Endothelial cell of umbilical vein (primary cell): ENCODE data around the gene PNPLA1. TPM values are rescaled to one million over a fixed set of nuclear protein-coding genes. Genes with fewer than 3 reads are reported as not detected.

Source experiments
- BruUV-seq: library from RNA; stranded (reverse); fragments of 400-500 nt; replicated peaks from 2 replicates; lab custom pipeline; 2021; lab: Mats Ljungman, UMichigan
- CTCF ChIA-PET: fragments of 300-600, 350-600 bp; sonication (Branson Sonifier 250); formaldehyde crosslinking; loops from one replicate; lab custom pipeline; 2021; ENCODE audit warnings: antibody characterized with exemption, inconsistent platforms; lab: Charles Lee
- POLR2A ChIA-PET: fragments of 300-600, 350-600 bp; sonication (Branson Sonifier 250); formaldehyde crosslinking; loops from one replicate; lab custom pipeline; 2021; ENCODE audit warnings: antibody characterized with exemption, inconsistent platforms; lab: Charles Lee
- DNase-seq: peaks from one replicate; pipeline ENCODE4 v3.0.0-alpha.2; 2011; ENCODE audit warnings: low read depth, low spot score
- FAIRE-seq: peaks from 2 replicates; lab custom pipeline; 2011; peaks lifted over from hg19 to GRCh38; lab: Jason Lieb, UNC
- H2AFZ ChIP-seq: 2 replicates; pipeline ENCODE4 v1.6.0; 2012; ENCODE audit warnings: low read depth, low read length, control low read depth, inconsistent platforms
- H3K27ac ChIP-seq: 2 replicates; pipeline ENCODE4 v1.5.1; 2011; ENCODE audit warnings: low read depth, mild to moderate bottlenecking, control low read depth, low read length, moderate library complexity; ENCODE audit not compliant: insufficient read depth
- H3K27me3 ChIP-seq, 2 experiments: 2 replicates each; pipeline versions ENCODE4 v1.6.0 to v1.6.1; 2011; ENCODE audit warnings: low read length in 2 of 2, mixed read lengths in 1 of 2; ENCODE audit not compliant: control insufficient read depth in 2 of 2, insufficient read depth in 2 of 2
- H3K36me3 ChIP-seq, 2 experiments: 2 replicates in 1 of 2; 3 replicates in 1 of 2; pipeline ENCODE4 v1.5.1; 2011; ENCODE audit warnings: low read length in 2 of 2, mild to moderate bottlenecking in 1 of 2, moderate library complexity in 1 of 2; ENCODE audit not compliant: control insufficient read depth in 2 of 2, insufficient read depth in 2 of 2; ENCODE audit errors: extremely low read depth in 1 of 2
- H3K4me1 ChIP-seq: 3 replicates; pipeline ENCODE4 v1.5.1; 2011; ENCODE audit warnings: mild to moderate bottlenecking, low read length; ENCODE audit not compliant: control insufficient read depth, insufficient read depth; ENCODE audit errors: extremely low read depth
- H3K4me2 ChIP-seq: 2 replicates; pipeline ENCODE4 v1.6.1; 2011; ENCODE audit warnings: low read length, control low read depth, mixed read lengths; ENCODE audit not compliant: insufficient read depth
- H3K4me3 ChIP-seq, 3 experiments: fragments of 200-600 bp in 1 of 3; sonication (generic), shearing (Covaris generic) in 1 of 3; replicated peaks in 1 of 3; 2 replicates each; pipeline ENCODE4 v1.5.1; 2011 to 2016; ENCODE audit warnings: control low read depth in 3 of 3, low read length in 3 of 3, mild to moderate bottlenecking in 2 of 3, inconsistent platforms in 1 of 3, low read depth in 1 of 3, moderate library complexity in 1 of 3; ENCODE audit not compliant: insufficient read depth in 1 of 3
- H3K79me2 ChIP-seq: 2 replicates; pipeline ENCODE4 v1.6.0; 2012; ENCODE audit warnings: low read length, inconsistent platforms; ENCODE audit not compliant: control insufficient read depth, insufficient read depth
- H3K9ac ChIP-seq: replicated peaks from 2 replicates; pipeline ENCODE3; 2011; ENCODE audit warnings: low read length, control low read depth; ENCODE audit not compliant: insufficient read depth; ENCODE audit errors: extremely low read depth
- H3K9me1 ChIP-seq: replicated peaks from 3 replicates; pipeline ENCODE4 v1.6.0; 2011; ENCODE audit warnings: mild to moderate bottlenecking, low read length; ENCODE audit not compliant: control insufficient read depth, insufficient read depth; ENCODE audit errors: extremely low read depth
- H3K9me3 ChIP-seq: replicated peaks from 2 replicates; pipeline ENCODE4 v1.5.1; 2012; ENCODE audit warnings: low read length, inconsistent platforms; ENCODE audit not compliant: control insufficient read depth, insufficient read depth
- H4K20me1 ChIP-seq: replicated peaks from 2 replicates; pipeline ENCODE3; 2011; ENCODE audit warnings: mild to moderate bottlenecking, low read length; ENCODE audit not compliant: control insufficient read depth, insufficient read depth; ENCODE audit errors: extremely low read depth
- CTCF ChIP-seq, 2 donors: IDR thresholded peaks; 1 replicate in 1 of 2; 2 replicates in 1 of 2; pipeline ENCODE4 v1.5.1; 2011; ENCODE audit warnings: low read length in 2 of 2, mild to moderate bottlenecking in 2 of 2, moderate library complexity in 2 of 2, control low read depth in 1 of 2, inconsistent platforms in 1 of 2, low read depth in 1 of 2; ENCODE audit not compliant: insufficient read depth in 1 of 2; ENCODE audit errors: extremely low read depth in 1 of 2
- EZH2 ChIP-seq: IDR thresholded peaks from 2 replicates; pipeline ENCODE4 v1.6.1; 2012; ENCODE audit warnings: borderline replicate concordance, low read depth, mild to moderate bottlenecking, moderate library complexity, low read length, inconsistent platforms; ENCODE audit not compliant: severe bottlenecking
- FOS ChIP-seq: IDR thresholded peaks from 2 replicates; pipeline ENCODE4 v1.6.1; 2011; ENCODE audit warnings: mild to moderate bottlenecking, low read length, moderate library complexity, borderline replicate concordance; ENCODE audit not compliant: insufficient read depth
- GATA2 ChIP-seq: IDR thresholded peaks from 2 replicates; pipeline ENCODE4 v1.7.0; 2011; ENCODE audit warnings: low read depth, mild to moderate bottlenecking, moderate library complexity, mixed read lengths, low read length; ENCODE audit not compliant: insufficient read length, insufficient read depth
- JUN ChIP-seq: IDR thresholded peaks from 2 replicates; pipeline ENCODE4 v1.6.1; 2011; ENCODE audit warnings: borderline replicate concordance, low read depth; ENCODE audit not compliant: insufficient read length, insufficient read depth
- MAX ChIP-seq: IDR thresholded peaks from 2 replicates; pipeline ENCODE4 v1.6.1; 2011; ENCODE audit not compliant: insufficient read depth, insufficient read length
- MYC ChIP-seq: IDR thresholded peaks from one replicate; pipeline ENCODE4 v1.6.1; 2011; ENCODE audit warnings: mild to moderate bottlenecking, low read depth, low read length
- POLR2A ChIP-seq: IDR thresholded peaks from 2 replicates; pipeline ENCODE4 v1.6.1; 2012; ENCODE audit warnings: low read depth, mild to moderate bottlenecking, control low read depth, low read length
- POLR2AphosphoS5 ChIP-seq: IDR thresholded peaks from 2 replicates; pipeline ENCODE4 v1.6.1; 2012; ENCODE audit warnings: low read depth, mild to moderate bottlenecking, control low read depth, low read length, moderate library complexity; ENCODE audit not compliant: insufficient read depth
- dilution Hi-C: fragments of 300-500 bp; cut with MboI; formaldehyde crosslinking; loops from one replicate; pipeline ENCODE4 v1.15.0; 2019; ENCODE audit warnings: low sequenced_read_pairs; ENCODE audit not compliant: extremely low pct_ligation_motif_present
- intact Hi-C: fragments of 100-400 bp; cut with micrococcal nuclease; formaldehyde crosslinking; loops from one replicate; pipeline ENCODE4 v1.10.0; 2022
- polyA plus RNA-seq, 4 experiments: library from polyadenylated mRNA; depleted of rRNA in 3 of 4; stranded (reverse) in 3 of 4; unstranded in 1 of 4; fragments of >200 nt; gene quantifications; 2 replicates each; pipeline versions ENCODE4 v1.2.1 to v1.2.3, GENCODE V29; 2011 to 2012; ENCODE audit warnings: missing spikeins in 1 of 4
- total RNA-seq: library from RNA; stranded (reverse); gene quantifications from 2 replicates; pipeline ENCODE4 v1.2.3, GENCODE V29; 2021

Gene PNPLA1
- total and polyA plus RNA-seq, 2 donors (not counting 3 experiments of a cell fraction or from before 2014, with no cell fraction given): not detected

DNA sequence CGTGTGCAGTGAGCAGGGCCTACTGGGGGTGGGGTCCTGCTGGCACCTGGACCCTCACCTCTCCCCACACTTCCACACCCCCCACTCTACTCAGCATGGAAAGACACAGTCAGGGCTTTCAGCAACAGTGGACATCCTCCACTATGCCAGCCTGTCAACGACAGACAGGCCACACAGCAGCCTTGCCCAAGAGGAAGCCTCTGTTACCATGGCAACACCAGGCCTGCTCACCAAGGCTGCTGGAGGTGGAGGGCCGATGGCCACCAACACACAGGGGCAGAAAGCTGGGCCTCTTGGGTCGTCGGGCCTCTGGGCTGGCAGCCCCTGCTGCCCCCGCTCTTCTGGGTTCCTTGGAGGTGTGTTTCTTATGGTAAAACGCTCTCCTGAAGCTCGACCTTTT lies 53.2 kb downstream of the PNPLA1 start:
- DNase-seq: no peak

More for the DNA sequence above, 53.2 kb downstream of the PNPLA1 start:
- Histone ChIP-seq H3K9ac (no peak overlapping the region), H3K4me3 (no peak overlapping the region), H3K4me1 (no peaks in the 10 kb centered on the region), H3K36me3 (no peaks in the 10 kb centered on the region), H3K27me3 (peaks cover 19 to 24% of the 10 kb centered on the region in 2 experiments), H3K4me2 (no peak overlapping the region), H3K79me2 (no peaks in the 10 kb centered on the region), H4K20me1 (no peaks in the 10 kb centered on the region), H3K9me3 (no peaks in the 10 kb centered on the region), H3K9me1 (no peaks in the 10 kb centered on the region), H3K27ac (no peak overlapping the region), H2AFZ (no peak overlapping the region)
- ChIA-PET CTCF (no interaction called here), POLR2A (no interaction called here)
- intact Hi-C loops (no loop called here), dilution Hi-C loops (no loop called here)
- no peak for FAIRE-seq
- BruUV-seq: no TSS peak
- TF ChIP-seq EZH2 (no peak), GATA2 (no peak), JUN (no peak), FOS (no peak), MAX (no peak), MYC (no peak), POLR2AphosphoS5 (no peak), POLR2A (no peak), CTCF (IDR thresholded peaks at IDR 0.05; ENCODE audit: extremely low read depth in 1 of 2, insufficient read depth in 1 of 2, low read depth in 1 of 2, low read length in 2 of 2) (no peak)
